HepG2 (cell line): ENCODE results near the gene TULP3.

Experiments used
- BHLHE40 ChIP-seq: IDR thresholded peaks from 2 replicates; pipeline ENCODE4 v1.6.1; 2011; ENCODE audit warnings: low read length, improper control_type of control experiment
- GABPA ChIP-seq, 2 experiments: IDR thresholded peaks; 2 replicates each; pipeline ENCODE4 v1.6.1; 2011 to 2016; ENCODE audit warnings: low read depth in 2 of 2, low read length in 1 of 2, missing biosample characterization in 1 of 2, missing genetic modification characterization in 1 of 2
- KAT7 ChIP-seq: IDR thresholded peaks from 2 replicates; pipeline ENCODE4 v1.6.1; 2018; ENCODE audit warnings: borderline replicate concordance, missing compliant biosample characterization
- PAX8 ChIP-seq: sonication (generic); formaldehyde crosslinking; IDR thresholded peaks from 2 replicates; pipeline ENCODE4 v1.8.0; 2022; ENCODE audit warnings: mild to moderate bottlenecking, missing genetic modification reagents, borderline replicate concordance
- POLR2A ChIP-seq, 2 experiments: IDR thresholded peaks; 2 replicates each; pipeline ENCODE4 v1.6.1; 2011; ENCODE audit warnings: low read depth in 2 of 2, low read length in 2 of 2, mild to moderate bottlenecking in 1 of 2, moderate library complexity in 1 of 2; ENCODE audit not compliant: insufficient read depth in 1 of 2
- SETDB1 ChIP-seq: sonication (generic); formaldehyde crosslinking; IDR thresholded peaks from 2 replicates; pipeline ENCODE4 v1.5.1; 2020; ENCODE audit warnings: missing genetic modification reagents, mild to moderate bottlenecking, borderline replicate concordance

DNA sequence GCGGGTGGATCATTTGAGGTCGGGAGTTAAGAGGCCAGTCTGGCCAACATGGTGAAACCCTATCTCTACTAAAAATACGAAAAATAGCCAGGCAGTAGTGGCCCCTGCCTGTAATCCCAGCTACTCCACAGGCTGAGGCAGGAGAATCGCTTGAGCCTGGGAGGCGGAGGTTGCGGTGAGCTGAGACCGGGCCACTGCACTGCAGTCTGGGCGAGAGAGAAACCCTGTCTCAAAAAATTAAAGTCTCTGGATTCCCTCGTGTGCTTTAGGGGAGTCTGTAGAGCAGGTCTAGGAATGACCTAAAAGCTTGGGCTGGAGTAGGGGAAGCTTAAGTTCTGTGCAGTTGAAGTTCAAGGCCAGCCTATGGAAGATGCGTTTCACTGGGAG lies 697 bp upstream of the TULP3 start:
- TF ChIP-seq GABPA (IDR thresholded peaks at IDR 0.05; ENCODE audit: low read depth, low read length), result no peak
- TF ChIP-seq GABPA (CRISPR knock-in tag; IDR thresholded peaks at IDR 0.05; ENCODE audit: low read depth), result no peak
- TF ChIP-seq KAT7 (CRISPR knock-in tag), result no peak
- no peak for TF ChIP-seq BHLHE40
- TF ChIP-seq POLR2A (IDR thresholded peaks at IDR 0.05; ENCODE audit: insufficient read depth in 1 of 2, low read depth in 2 of 2, low read length in 2 of 2), result no peak
- no peak for TF ChIP-seq PAX8 (CRISPR knock-in tag)
- TF ChIP-seq SETDB1 (CRISPR knock-in tag), result no peak
